ENCODE measurements around the gene HERC2. TPM values are rescaled to one million over a fixed set of nuclear protein-coding genes. Genes with fewer than 3 reads are reported as not detected.
"Not testable (repeated sequence)": the region's sequence is repeated elsewhere in the genome, so short reads cannot be mapped to it uniquely, and the experiment has no call there.

The HERC2 gene
- total and polyA plus RNA-seq, 7 donors = 23.9 to 59.7 (median 41.1) TPM

- WGBS, 3 donors = 62 to 81% (median 71%) methylated on average over 2 of the region's 2 CpGs
- H3K4me1 ChIP-seq; DNase-seq; H3K4me3 ChIP-seq; intact Hi-C loops (cut with DNase I); H3K9me3 ChIP-seq; H3K27me3 ChIP-seq (ENCODE audit: insufficient read depth in 3 of 3, low read length in 2 of 3); H3K27ac ChIP-seq: not testable (repeated sequence)
- H3K36me3 ChIP-seq (ENCODE audit: insufficient read depth in 1 of 2, low read depth in 1 of 2) = peaks cover 0 to 70% of the 10 kb centered on the region in 2 donors
- ATAC-seq = peak in 2 of 4 donors; percentile 56 to 60
These were observed 123.8 kb downstream of the HERC2 start for GRCh38 chr15:28198215-28198614.

- H3K4me1 ChIP-seq; H3K27ac ChIP-seq; ATAC-seq; H3K4me3 ChIP-seq; H3K9me3 ChIP-seq; H3K27me3 ChIP-seq (ENCODE audit: insufficient read depth in 3 of 3, low read length in 2 of 3); intact Hi-C loops (cut with DNase I); DNase-seq: not testable (repeated sequence)
- H3K36me3 ChIP-seq (ENCODE audit: insufficient read depth in 1 of 2, low read depth in 1 of 2) = peaks cover 0 to 75% of the 10 kb centered on the region in 2 donors
- WGBS, 3 donors = 91 to 100% (median 94%) methylated on average over 2 to 3 of the region's 4 CpGs
These were observed 124.3 kb downstream of the HERC2 start for GRCh38 chr15:28197694-28198093.

- intact Hi-C loops (cut with DNase I); H3K4me1 ChIP-seq; DNase-seq; ATAC-seq; H3K4me3 ChIP-seq; H3K27ac ChIP-seq; H3K9me3 ChIP-seq; H3K27me3 ChIP-seq (ENCODE audit: insufficient read depth in 3 of 3, low read length in 2 of 3): not testable (repeated sequence)
- H3K36me3 ChIP-seq (ENCODE audit: insufficient read depth in 1 of 2, low read depth in 1 of 2) = peaks cover 0 to 79% of the 10 kb centered on the region in 2 donors
- whole genome bisulfite sequencing, 3 donors = 92 to 99% (median 98%) methylated on average over 5 of the region's 5 CpGs
These were observed 125.4 kb downstream of the HERC2 start for GRCh38 chr15:28196581-28196980.

GRCh38 chr15:28192772-28193171, 129.2 kb downstream of the HERC2 start:
- H3K27me3 ChIP-seq (ENCODE audit: insufficient read depth in 3 of 3, low read length in 2 of 3) = no peaks in the 10 kb centered on the region
- H3K27ac ChIP-seq = no peak overlapping the region
- H3K4me3 ChIP-seq = no peak overlapping the region
- intact Hi-C loops (cut with DNase I) = no loop called here
- peaks cover 3 to 83% of the 10 kb centered on the region in 2 donors for H3K36me3 ChIP-seq (ENCODE audit: insufficient read depth in 1 of 2, low read depth in 1 of 2)
- H3K4me1 ChIP-seq = no peaks in the 10 kb centered on the region
- no peak for DNase-seq
- no peaks in the 10 kb centered on the region for H3K9me3 ChIP-seq
- 67 to 75% methylated on average over 1 of the region's 1 CpG; no CpG with 5 or more reads in 1 of the 3 donors for WGBS, 3 donors
- no peak for ATAC-seq
- no peak for TF ChIP-seq CTCF (IDR thresholded peaks at IDR 0.05)

- Histone ChIP-seq H3K9me3 (no peaks in the 10 kb centered on the region), H3K4me1 (no peaks in the 10 kb centered on the region), H3K36me3 (ENCODE audit: insufficient read depth in 1 of 2, low read depth in 1 of 2) (peaks cover 6 to 83% of the 10 kb centered on the region in 2 donors), H3K27ac (no peak overlapping the region), H3K27me3 (ENCODE audit: insufficient read depth in 3 of 3, low read length in 2 of 3) (no peaks in the 10 kb centered on the region), H3K4me3 (no peak overlapping the region)
- intact Hi-C loops (cut with DNase I) = no loop called here
- peak; percentile 84 to 98 (median 88) for ATAC-seq
- 37 to 48% (median 40%) methylated on average over 15 of the region's 15 CpGs for WGBS, 3 donors
- DNase-seq = peak; percentile 62 to 71
- peak; percentile 30 for TF ChIP-seq CTCF (IDR thresholded peaks at IDR 0.05)
These were observed 130.1 kb downstream of the HERC2 start for GRCh38 chr15:28191832-28192231.

GRCh38 chr15:28190391-28191174, 131.4 kb downstream of the HERC2 start:
- Histone ChIP-seq H3K27ac (no peak overlapping the region), H3K4me3 (no peak overlapping the region), H3K9me3 (no peaks in the 10 kb centered on the region), H3K27me3 (ENCODE audit: insufficient read depth in 3 of 3, low read length in 2 of 3) (no peaks in the 10 kb centered on the region), H3K4me1 (no peaks in the 10 kb centered on the region), H3K36me3 (ENCODE audit: insufficient read depth in 1 of 2, low read depth in 1 of 2) (peaks cover 6 to 85% of the 10 kb centered on the region in 2 donors)
- WGBS, 3 donors = 86 to 90% (median 89%) methylated on average over 7 of the region's 7 CpGs
- no peak for TF ChIP-seq CTCF (IDR thresholded peaks at IDR 0.05)
- intact Hi-C loops (cut with DNase I) = no loop called here
- ATAC-seq (no peak), DNase-seq (no peak)

Measured in psoas muscle (tissue), 8 donors.